Kidney (tissue), 14 donors: ENCODE measurements around the gene SF3B3. TPM values are rescaled to one million over a fixed set of nuclear protein-coding genes. Genes with fewer than 3 reads are reported as not detected.
"Not testable (repeated sequence)": the region's sequence is repeated elsewhere in the genome, so short reads cannot be mapped to it uniquely, and the experiment has no call there.

ENCODE experiments used
- DNase-seq, 5 donors: peaks; one replicate each; pipeline ENCODE4 v3.0.0-alpha.2; 2013 to 2020
- FAIRE-seq: peaks from 2 replicates; lab custom pipeline; 2012; peaks lifted over from hg19 to GRCh38; lab: Jason Lieb, UNC
- H3K27ac ChIP-seq, 2 donors: one replicate each; pipeline ENCODE4 v1.7.0; 2013; ENCODE audit warnings: low read depth in 2 of 2, low read length in 2 of 2, inconsistent platforms in 1 of 2
- H3K27me3 ChIP-seq: one replicate; pipeline ENCODE4 v1.7.1; 2013; ENCODE audit warnings: low read length, inconsistent platforms; ENCODE audit not compliant: control insufficient read depth, insufficient read depth
- H3K36me3 ChIP-seq, 3 donors: one replicate each; pipeline versions ENCODE4 v1.7.0 to v1.7.1; 2013; ENCODE audit warnings: low read length in 3 of 3, control low read depth in 1 of 3, inconsistent platforms in 1 of 3; ENCODE audit not compliant: insufficient read depth in 3 of 3, control insufficient read depth in 2 of 3
- H3K4me1 ChIP-seq, 3 donors: one replicate each; pipeline versions ENCODE4 v1.7.0 to v1.7.1; 2013; ENCODE audit warnings: low read length in 3 of 3, inconsistent platforms in 1 of 3, low read depth in 1 of 3; ENCODE audit not compliant: control insufficient read depth in 2 of 3, insufficient read depth in 2 of 3
- H3K4me3 ChIP-seq, 3 donors: one replicate each; pipeline versions ENCODE4 v1.7.0 to v1.8.1; 2013; ENCODE audit warnings: low read length in 3 of 3, control low read depth in 1 of 3, inconsistent platforms in 1 of 3
- H3K9ac ChIP-seq, 3 donors: one replicate each; pipeline versions ENCODE4 v1.7.0 to v1.7.1; 2013; ENCODE audit warnings: low read length in 3 of 3, control low read depth in 1 of 3, inconsistent platforms in 1 of 3
- H3K9me3 ChIP-seq, 3 donors: one replicate each; pipeline versions ENCODE4 v1.7.0 to v1.7.1; 2013; ENCODE audit warnings: low read length in 3 of 3, control low read depth in 1 of 3, inconsistent platforms in 1 of 3; ENCODE audit not compliant: control insufficient read depth in 2 of 3, insufficient read depth in 1 of 3
- intact Hi-C: fragments of 100-400 bp; cut with DNase I; formaldehyde crosslinking; loops from one replicate; pipeline ENCODE4 v1.11.1; 2022
- polyA plus RNA-seq: library from polyadenylated mRNA; stranded (reverse); fragments of 350-450 nt; fragmentation: Illumina TruSeq; extraction: RNeasy Lipid Tissue Mini Kit (QIAGEN cat#74804); gene quantifications from one replicate; pipeline ENCODE4 v1.2.3, GENCODE V29; 2014; ENCODE audit warnings: low read depth, low replicate concordance; ENCODE audit not compliant: insufficient read depth
- total RNA-seq: library from RNA; stranded (reverse); fragmentation: NEBNext Ultra II Directional; extraction: Animal tissue kit (Norgen Biotek cat#: 25700); gene quantifications from one replicate; pipeline ENCODE4 v1.2.1, GENCODE V29; 2021
- TF ChIP-seq, protein P1 (sequence below): IDR thresholded peaks from 3 replicates; pipeline ENCODE4 v1.5.1; 2012; ENCODE audit warnings: mild to moderate bottlenecking, moderate library complexity, borderline replicate concordance; ENCODE audit not compliant: insufficient read depth; ENCODE audit errors: extremely low read depth
- donor health status: control.
- donor health status: control.
- donor health status: control.
- donor health status: control.
- donor health status: control.
- donor health status: DM: yes; HTN: yes; CAD: no.
- donor health status: Normal renal cell carcinoma (clear cell type).

SF3B3 gene
- total and polyA plus RNA-seq, 2 donors from 2014 or later = 92.9 to 246 TPM

DNA sequence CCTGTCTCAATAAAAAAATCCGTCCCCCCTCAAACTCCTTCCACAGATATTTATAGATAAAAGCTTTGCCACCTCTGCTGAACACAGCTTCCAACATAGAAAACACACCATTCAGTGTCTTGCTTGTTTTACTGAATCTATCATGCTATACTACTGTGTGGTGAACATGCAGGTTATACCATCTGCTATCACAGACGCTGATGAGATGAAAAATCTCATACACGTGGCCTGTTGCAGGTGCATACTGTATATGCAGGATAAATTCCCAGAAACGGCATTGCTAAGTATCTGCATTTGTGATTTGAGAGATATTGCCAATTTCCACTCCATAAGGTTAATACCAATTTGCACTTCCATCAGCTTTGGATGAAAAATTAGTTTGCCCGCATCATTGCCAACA, 92.3 kb downstream of the SF3B3 start:
- Histone ChIP-seq H3K27ac (no peak overlapping the region), H3K27me3 (no peaks in the 10 kb centered on the region), H3K36me3 (no peaks in the 10 kb centered on the region), H3K4me1 (no peaks in the 10 kb centered on the region), H3K9me3 (no peaks in the 10 kb centered on the region), H3K9ac (no peak overlapping the region), H3K4me3 (no peak overlapping the region)
- intact Hi-C loops = no loop called here
- TF ChIP-seq, protein P1, sequence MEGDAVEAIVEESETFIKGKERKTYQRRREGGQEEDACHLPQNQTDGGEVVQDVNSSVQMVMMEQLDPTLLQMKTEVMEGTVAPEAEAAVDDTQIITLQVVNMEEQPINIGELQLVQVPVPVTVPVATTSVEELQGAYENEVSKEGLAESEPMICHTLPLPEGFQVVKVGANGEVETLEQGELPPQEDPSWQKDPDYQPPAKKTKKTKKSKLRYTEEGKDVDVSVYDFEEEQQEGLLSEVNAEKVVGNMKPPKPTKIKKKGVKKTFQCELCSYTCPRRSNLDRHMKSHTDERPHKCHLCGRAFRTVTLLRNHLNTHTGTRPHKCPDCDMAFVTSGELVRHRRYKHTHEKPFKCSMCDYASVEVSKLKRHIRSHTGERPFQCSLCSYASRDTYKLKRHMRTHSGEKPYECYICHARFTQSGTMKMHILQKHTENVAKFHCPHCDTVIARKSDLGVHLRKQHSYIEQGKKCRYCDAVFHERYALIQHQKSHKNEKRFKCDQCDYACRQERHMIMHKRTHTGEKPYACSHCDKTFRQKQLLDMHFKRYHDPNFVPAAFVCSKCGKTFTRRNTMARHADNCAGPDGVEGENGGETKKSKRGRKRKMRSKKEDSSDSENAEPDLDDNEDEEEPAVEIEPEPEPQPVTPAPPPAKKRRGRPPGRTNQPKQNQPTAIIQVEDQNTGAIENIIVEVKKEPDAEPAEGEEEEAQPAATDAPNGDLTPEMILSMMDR = no peak
- DNase-seq (no peak), FAIRE-seq (no peak)

DNA sequence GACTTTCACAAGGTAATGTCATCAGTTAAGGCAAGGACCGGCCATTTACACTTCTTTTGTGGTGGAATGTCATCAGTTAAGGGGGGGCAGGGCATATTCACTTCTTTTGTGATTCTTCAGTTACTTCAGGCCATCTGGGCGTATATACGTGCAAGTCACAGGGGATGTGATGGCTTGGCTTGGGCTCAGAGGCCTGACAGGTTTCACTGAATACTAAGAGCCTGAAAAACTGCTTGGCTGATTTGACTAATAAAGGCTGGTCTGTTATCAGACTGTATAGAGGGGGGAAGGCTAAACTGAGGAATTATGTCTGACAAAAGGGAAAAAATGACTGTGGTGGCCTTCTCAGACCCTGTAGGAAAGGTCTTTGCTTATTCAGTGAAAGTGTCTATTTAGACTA, 98.2 kb downstream of the SF3B3 start:
- H3K27me3 ChIP-seq, H3K27ac ChIP-seq, H3K4me1 ChIP-seq, intact Hi-C loops, FAIRE-seq, H3K9me3 ChIP-seq, H3K36me3 ChIP-seq, DNase-seq, H3K4me3 ChIP-seq, H3K9ac ChIP-seq: not testable (repeated sequence)

Other genes with a start within 250 kb of the SF3B3 start
- 111 TPM for gene AARS1, start 234.3 kb upstream of the SF3B3 start, total RNA-seq
- gene AARS1, start 234.3 kb upstream of the SF3B3 start, polyA plus RNA-seq = 58.2 TPM
- gene DDX19B, start 224.6 kb upstream of the SF3B3 start, total RNA-seq = 33.4 TPM
- 25.6 TPM for gene DDX19B, start 224.6 kb upstream of the SF3B3 start, polyA plus RNA-seq
- 34.8 TPM for gene DDX19A, start 176.9 kb upstream of the SF3B3 start, total RNA-seq
- gene DDX19A, start 176.9 kb upstream of the SF3B3 start, polyA plus RNA-seq = 19.8 TPM
- gene ST3GAL2, start 84.7 kb upstream of the SF3B3 start, total RNA-seq = 28.6 TPM
- 10.6 TPM for gene ST3GAL2, start 84.7 kb upstream of the SF3B3 start, polyA plus RNA-seq
- gene FCSK, start 69.2 kb upstream of the SF3B3 start, total RNA-seq = 32.5 TPM
- gene FCSK, start 69.2 kb upstream of the SF3B3 start, polyA plus RNA-seq = 18.7 TPM
- 69.7 TPM for gene COG4, start 262 bp upstream of the SF3B3 start, total RNA-seq
- gene COG4, start 262 bp upstream of the SF3B3 start, polyA plus RNA-seq = 42.9 TPM
- 7.4 TPM for gene IL34, start 122.7 kb downstream of the SF3B3 start, total RNA-seq
- 5.9 TPM for gene IL34, start 122.7 kb downstream of the SF3B3 start, polyA plus RNA-seq
- 33.0 TPM for gene MTSS2, start 162.2 kb downstream of the SF3B3 start, total RNA-seq
- 19.2 TPM for gene MTSS2, start 162.2 kb downstream of the SF3B3 start, polyA plus RNA-seq